ENCODE results near the gene LETM1.

The LETM1 gene

GRCh38 chr4:1815997-1816860 is 39.7 kb downstream of the LETM1 start:
- Histone ChIP-seq H3K9me3 (ENCODE audit: control insufficient read depth, low read length) (no peaks in the 10 kb centered on the region), H3K4me1 (ENCODE audit: control insufficient read depth, insufficient read depth, low read length) (no peaks in the 10 kb centered on the region), H3K36me3 (ENCODE audit: control insufficient read depth, insufficient read depth, low read length) (peaks cover 22% of the 10 kb centered on the region), H3K9ac (ENCODE audit: low read length) (no peak overlapping the region), H3K4me3 (ENCODE audit: low read length) (no peak overlapping the region), H3K27me3 (ENCODE audit: control insufficient read depth, insufficient read depth, low read length) (no peaks in the 10 kb centered on the region)

- no peak overlapping the region for H3K4me3 ChIP-seq (ENCODE audit: low read length)
- no peaks in the 10 kb centered on the region for H3K9me3 ChIP-seq (ENCODE audit: control insufficient read depth, low read length)
- H3K4me1 ChIP-seq (ENCODE audit: control insufficient read depth, insufficient read depth, low read length), result peaks cover under 1% of the 10 kb centered on the region
- H3K27me3 ChIP-seq (ENCODE audit: control insufficient read depth, insufficient read depth, low read length), result no peaks in the 10 kb centered on the region
- no peak overlapping the region for H3K9ac ChIP-seq (ENCODE audit: low read length)
- H3K36me3 ChIP-seq (ENCODE audit: control insufficient read depth, insufficient read depth, low read length), result peaks cover 22% of the 10 kb centered on the region
These were observed 40.6 kb downstream of the LETM1 start for GRCh38 chr4:1815096-1815996.

- H3K4me3 ChIP-seq (ENCODE audit: low read length), result no peak overlapping the region
- H3K4me1 ChIP-seq (ENCODE audit: control insufficient read depth, insufficient read depth, low read length), result peaks cover 9% of the 10 kb centered on the region
- H3K36me3 ChIP-seq (ENCODE audit: control insufficient read depth, insufficient read depth, low read length), result peaks cover 22% of the 10 kb centered on the region
- H3K9me3 ChIP-seq (ENCODE audit: control insufficient read depth, low read length), result no peaks in the 10 kb centered on the region
- no peaks in the 10 kb centered on the region for H3K27me3 ChIP-seq (ENCODE audit: control insufficient read depth, insufficient read depth, low read length)
- H3K9ac ChIP-seq (ENCODE audit: low read length), result no peak overlapping the region
These were observed 41.5 kb downstream of the LETM1 start for GRCh38 chr4:1814453-1814852.

- H3K27me3 ChIP-seq (ENCODE audit: control insufficient read depth, insufficient read depth, low read length), result no peaks in the 10 kb centered on the region
- H3K36me3 ChIP-seq (ENCODE audit: control insufficient read depth, insufficient read depth, low read length), result peaks cover 22% of the 10 kb centered on the region
- H3K9me3 ChIP-seq (ENCODE audit: control insufficient read depth, low read length), result no peaks in the 10 kb centered on the region
- H3K4me1 ChIP-seq (ENCODE audit: control insufficient read depth, insufficient read depth, low read length), result peaks cover 9% of the 10 kb centered on the region
- no peak overlapping the region for H3K4me3 ChIP-seq (ENCODE audit: low read length)
- no peak overlapping the region for H3K9ac ChIP-seq (ENCODE audit: low read length)
These were observed 42.0 kb downstream of the LETM1 start for GRCh38 chr4:1813915-1814314.

GRCh38 chr4:1813231-1813630 is 42.7 kb downstream of the LETM1 start:
- Histone ChIP-seq H3K36me3 (ENCODE audit: control insufficient read depth, insufficient read depth, low read length) (peaks cover 22% of the 10 kb centered on the region), H3K9ac (ENCODE audit: low read length) (no peak overlapping the region), H3K9me3 (ENCODE audit: control insufficient read depth, low read length) (no peaks in the 10 kb centered on the region), H3K4me3 (ENCODE audit: low read length) (no peak overlapping the region), H3K27me3 (ENCODE audit: control insufficient read depth, insufficient read depth, low read length) (no peaks in the 10 kb centered on the region), H3K4me1 (ENCODE audit: control insufficient read depth, insufficient read depth, low read length) (peaks cover 9% of the 10 kb centered on the region)

- no peaks in the 10 kb centered on the region for H3K9me3 ChIP-seq (ENCODE audit: control insufficient read depth, low read length)
- no peak overlapping the region for H3K4me3 ChIP-seq (ENCODE audit: low read length)
- H3K4me1 ChIP-seq (ENCODE audit: control insufficient read depth, insufficient read depth, low read length), result peaks cover 9% of the 10 kb centered on the region
- H3K27me3 ChIP-seq (ENCODE audit: control insufficient read depth, insufficient read depth, low read length), result no peaks in the 10 kb centered on the region
- no peak overlapping the region for H3K9ac ChIP-seq (ENCODE audit: low read length)
- H3K36me3 ChIP-seq (ENCODE audit: control insufficient read depth, insufficient read depth, low read length), result peaks cover 22% of the 10 kb centered on the region
These were observed 43.2 kb downstream of the LETM1 start for GRCh38 chr4:1812720-1813119.

- Histone ChIP-seq H3K4me1 (ENCODE audit: control insufficient read depth, insufficient read depth, low read length) (peaks cover 9% of the 10 kb centered on the region), H3K9me3 (ENCODE audit: control insufficient read depth, low read length) (no peaks in the 10 kb centered on the region), H3K9ac (ENCODE audit: low read length) (no peak overlapping the region), H3K36me3 (ENCODE audit: control insufficient read depth, insufficient read depth, low read length) (peaks cover 14% of the 10 kb centered on the region), H3K27me3 (ENCODE audit: control insufficient read depth, insufficient read depth, low read length) (no peaks in the 10 kb centered on the region), H3K4me3 (ENCODE audit: low read length) (no peak overlapping the region)
These were observed 45.2 kb downstream of the LETM1 start for GRCh38 chr4:1810765-1811164.

- H3K9ac ChIP-seq (ENCODE audit: low read length), result no peak overlapping the region
- no peaks in the 10 kb centered on the region for H3K27me3 ChIP-seq (ENCODE audit: control insufficient read depth, insufficient read depth, low read length)
- H3K36me3 ChIP-seq (ENCODE audit: control insufficient read depth, insufficient read depth, low read length), result peaks cover 8% of the 10 kb centered on the region
- H3K4me3 ChIP-seq (ENCODE audit: low read length), result no peak overlapping the region
- no peaks in the 10 kb centered on the region for H3K9me3 ChIP-seq (ENCODE audit: control insufficient read depth, low read length)
- peaks cover 9% of the 10 kb centered on the region for H3K4me1 ChIP-seq (ENCODE audit: control insufficient read depth, insufficient read depth, low read length)
These were observed 46.0 kb downstream of the LETM1 start for GRCh38 chr4:1809754-1810502.

GRCh38 chr4:1808851-1809753 is 46.9 kb downstream of the LETM1 start:
- Histone ChIP-seq H3K36me3 (ENCODE audit: control insufficient read depth, insufficient read depth, low read length) (peaks cover under 1% of the 10 kb centered on the region), H3K9ac (ENCODE audit: low read length) (no peak overlapping the region), H3K27me3 (ENCODE audit: control insufficient read depth, insufficient read depth, low read length) (no peaks in the 10 kb centered on the region), H3K4me1 (ENCODE audit: control insufficient read depth, insufficient read depth, low read length) (peaks cover 9% of the 10 kb centered on the region), H3K4me3 (ENCODE audit: low read length) (no peak overlapping the region), H3K9me3 (ENCODE audit: control insufficient read depth, low read length) (no peaks in the 10 kb centered on the region)

- Histone ChIP-seq H3K9ac (ENCODE audit: low read length) (no peak overlapping the region), H3K4me1 (ENCODE audit: control insufficient read depth, insufficient read depth, low read length) (peaks cover 9% of the 10 kb centered on the region), H3K27me3 (ENCODE audit: control insufficient read depth, insufficient read depth, low read length) (no peaks in the 10 kb centered on the region), H3K36me3 (ENCODE audit: control insufficient read depth, insufficient read depth, low read length) (no peaks in the 10 kb centered on the region), H3K9me3 (ENCODE audit: control insufficient read depth, low read length) (no peaks in the 10 kb centered on the region), H3K4me3 (ENCODE audit: low read length) (no peak overlapping the region)
These were observed 47.6 kb downstream of the LETM1 start for GRCh38 chr4:1808396-1808795.

- H3K27me3 ChIP-seq (ENCODE audit: control insufficient read depth, insufficient read depth, low read length), result no peaks in the 10 kb centered on the region
- H3K4me3 ChIP-seq (ENCODE audit: low read length), result no peak overlapping the region
- no peaks in the 10 kb centered on the region for H3K36me3 ChIP-seq (ENCODE audit: control insufficient read depth, insufficient read depth, low read length)
- peaks cover 9% of the 10 kb centered on the region for H3K4me1 ChIP-seq (ENCODE audit: control insufficient read depth, insufficient read depth, low read length)
- H3K9me3 ChIP-seq (ENCODE audit: control insufficient read depth, low read length), result no peaks in the 10 kb centered on the region
- H3K9ac ChIP-seq (ENCODE audit: low read length), result no peak overlapping the region
These were observed 48.6 kb downstream of the LETM1 start for GRCh38 chr4:1807332-1807777.
